Activated CD4-positive, alpha-beta T cell treated with anti-CD3 and anti-CD28 coated beads, Interleukin-2, amount 50 U/mL, for 1 hour (primary cell): ENCODE measurements around the gene RBFOX2.

Experiments used
- DNase-seq: peaks from one replicate; pipeline ENCODE4 v3.0.0-alpha.2; 2020

The RBFOX2 gene

GRCh38 chr22:35970616-35971455 lies 57.8 kb downstream of the RBFOX2 start:
- no peak for DNase-seq

- no peak for DNase-seq
Observed at GRCh38 chr22:35967046-35967397, 61.6 kb downstream of the RBFOX2 start.

- no peak for DNase-seq
Observed at GRCh38 chr22:35966314-35967045, 62.1 kb downstream of the RBFOX2 start.

GRCh38 chr22:35963237-35963810 lies 65.3 kb downstream of the RBFOX2 start:
- no peak for DNase-seq

- no peak for DNase-seq
Observed at GRCh38 chr22:35961480-35962295, 66.9 kb downstream of the RBFOX2 start.

- DNase-seq, result no peak
Observed at GRCh38 chr22:35960854-35961253, 67.8 kb downstream of the RBFOX2 start.

- no peak for DNase-seq
Observed at GRCh38 chr22:35959121-35959800, 69.4 kb downstream of the RBFOX2 start.

- no peak for DNase-seq
Observed at GRCh38 chr22:35958334-35958733, 70.3 kb downstream of the RBFOX2 start.

GRCh38 chr22:35957589-35957988 lies 71.0 kb downstream of the RBFOX2 start:
- DNase-seq, result no peak

- no peak for DNase-seq
Observed at GRCh38 chr22:35956850-35957249, 71.8 kb downstream of the RBFOX2 start.

- no peak for DNase-seq
Observed at GRCh38 chr22:35955546-35955945, 73.1 kb downstream of the RBFOX2 start.

- no peak for DNase-seq
Observed at GRCh38 chr22:35952576-35952975, 76.0 kb downstream of the RBFOX2 start.

GRCh38 chr22:35950262-35950661 lies 78.4 kb downstream of the RBFOX2 start:
- DNase-seq, result no peak

GRCh38 chr22:35949243-35949642 lies 79.4 kb downstream of the RBFOX2 start:
- DNase-seq, result no peak

- DNase-seq, result no peak
Observed at GRCh38 chr22:35947794-35948425, 80.7 kb downstream of the RBFOX2 start.

GRCh38 chr22:35944458-35944857 lies 84.2 kb downstream of the RBFOX2 start:
- DNase-seq, result no peak

- DNase-seq, result no peak
Observed at GRCh38 chr22:35940166-35940565, 88.5 kb downstream of the RBFOX2 start.

- no peak for DNase-seq
Observed at GRCh38 chr22:35938226-35938625, 90.4 kb downstream of the RBFOX2 start.

GRCh38 chr22:35930933-35931332 lies 97.7 kb downstream of the RBFOX2 start:
- no peak for DNase-seq

- no peak for DNase-seq
Observed at GRCh38 chr22:35928285-35928798, 100.3 kb downstream of the RBFOX2 start.

GRCh38 chr22:35923026-35923425 lies 105.6 kb downstream of the RBFOX2 start:
- no peak for DNase-seq

GRCh38 chr22:35921777-35922176 lies 106.8 kb downstream of the RBFOX2 start:
- no peak for DNase-seq
